H7 (cell line): ENCODE measurements around the gene CFAP298. TPM values are rescaled to one million over a fixed set of nuclear protein-coding genes. Genes with fewer than 3 reads are reported as not detected.
"Not testable (repeated sequence)": the region's sequence is repeated elsewhere in the genome, so short reads cannot be mapped to it uniquely, and the experiment has no call there.

Experiments used
- DNase-seq: peaks from one replicate; pipeline ENCODE4 v3.0.0; 2012
- H3K27me3 ChIP-seq: 2 replicates; pipeline ENCODE4 v1.6.0; 2011; ENCODE audit warnings: mild to moderate bottlenecking, low read length; ENCODE audit not compliant: control insufficient read depth, insufficient read depth
- H3K36me3 ChIP-seq: replicated peaks from 2 replicates; pipeline ENCODE4 v1.5.1; 2011; ENCODE audit warnings: low read length; ENCODE audit not compliant: control insufficient read depth, insufficient read depth
- H3K4me3 ChIP-seq: 2 replicates; pipeline ENCODE4 v1.5.1; 2011; ENCODE audit warnings: low read depth, mild to moderate bottlenecking, control low read depth, low read length, moderate library complexity; ENCODE audit not compliant: insufficient read depth
- total RNA-seq: library from RNA; depleted of rRNA; stranded (reverse); fragments of >200 nt; shearing (Covaris generic); gene quantifications from 2 replicates; pipeline ENCODE4 v1.2.3, GENCODE V29; 2014; rRNA removed

The CFAP298 gene
- 63.7 and 119 TPM in 2 replicates for total RNA-seq

DNA sequence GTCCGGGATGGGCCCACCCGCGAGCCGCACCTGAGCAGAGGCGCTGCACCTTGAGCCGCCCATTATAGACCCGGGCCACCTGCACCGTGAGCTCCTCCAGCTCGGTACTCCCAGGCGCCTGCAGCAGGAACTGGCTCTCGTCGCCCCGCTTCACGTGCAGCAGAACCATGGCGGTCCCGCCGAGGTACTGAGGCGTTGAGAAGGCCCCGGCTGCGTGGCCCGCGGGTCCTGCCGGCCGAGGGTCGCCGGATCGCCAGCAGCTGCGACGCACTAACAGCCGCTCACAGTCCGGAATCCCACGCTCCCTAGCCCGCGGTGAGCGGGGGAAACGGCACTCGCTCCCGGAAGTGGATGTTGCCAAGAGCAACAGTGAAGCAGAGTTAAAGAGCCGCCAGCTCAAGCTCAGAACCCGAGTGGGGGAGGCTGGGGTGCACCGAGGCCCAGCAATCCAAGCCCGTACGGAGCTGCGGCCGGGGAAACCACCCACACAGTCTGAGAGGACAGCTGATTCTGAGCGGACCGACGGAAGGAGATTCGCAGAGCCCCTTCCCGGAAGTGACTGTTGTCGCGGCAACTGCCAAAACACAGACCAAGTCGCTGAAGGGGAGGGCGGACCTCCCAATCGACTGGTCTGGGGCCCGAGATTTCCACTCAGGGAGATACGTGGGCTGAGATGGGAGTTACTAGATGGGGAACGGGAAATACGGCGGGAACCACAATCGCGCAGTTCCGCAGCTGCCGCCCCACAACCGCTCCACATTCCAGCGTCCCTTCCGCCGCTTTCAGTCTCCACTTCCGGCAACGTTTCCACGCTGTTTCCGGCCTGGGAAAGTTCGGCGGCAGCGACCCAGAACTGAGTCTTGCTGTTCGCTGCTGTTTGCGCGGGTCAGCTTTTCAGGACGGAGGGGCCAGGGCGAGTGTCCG is at the start of gene CFAP298:
CFAP298 (minus strand) TSS at position 303 of the 924 bp plus-strand sequence; CDS start at position 169, 134 bp downstream.
- Histone ChIP-seq H3K27me3 (no peaks in the 10 kb centered on the region), H3K36me3 (peaks cover 2% of the 10 kb centered on the region; the same call in 1 of the 2 replicates), H3K4me3 (peak within 1 kb of the TSS; percentile 92)
- DNase-seq = peak; percentile 84

GRCh38 chr21:32661026-32661782 is 49.0 kb upstream of the CFAP298 start:
- H3K36me3 ChIP-seq, H3K27me3 ChIP-seq, H3K4me3 ChIP-seq, DNase-seq: not testable (repeated sequence)

- no peak for DNase-seq
- Histone ChIP-seq H3K36me3 (no peaks in the 10 kb centered on the region), H3K27me3 (no peaks in the 10 kb centered on the region), H3K4me3 (no peak overlapping the region)
Measured at GRCh38 chr21:32658524-32658923, 46.3 kb upstream of the CFAP298 start.

GRCh38 chr21:32653326-32653901 is 41.2 kb upstream of the CFAP298 start:
- no peaks in the 10 kb centered on the region for H3K36me3 ChIP-seq
- H3K27me3 ChIP-seq = no peaks in the 10 kb centered on the region
- no peak overlapping the region for H3K4me3 ChIP-seq
- DNase-seq = peak; percentile 69

GRCh38 chr21:32648165-32648564 is 36.0 kb upstream of the CFAP298 start:
- Histone ChIP-seq H3K4me3 (no peak overlapping the region), H3K27me3 (no peaks in the 10 kb centered on the region), H3K36me3 (no peaks in the 10 kb centered on the region)
- no peak for DNase-seq

DNA sequence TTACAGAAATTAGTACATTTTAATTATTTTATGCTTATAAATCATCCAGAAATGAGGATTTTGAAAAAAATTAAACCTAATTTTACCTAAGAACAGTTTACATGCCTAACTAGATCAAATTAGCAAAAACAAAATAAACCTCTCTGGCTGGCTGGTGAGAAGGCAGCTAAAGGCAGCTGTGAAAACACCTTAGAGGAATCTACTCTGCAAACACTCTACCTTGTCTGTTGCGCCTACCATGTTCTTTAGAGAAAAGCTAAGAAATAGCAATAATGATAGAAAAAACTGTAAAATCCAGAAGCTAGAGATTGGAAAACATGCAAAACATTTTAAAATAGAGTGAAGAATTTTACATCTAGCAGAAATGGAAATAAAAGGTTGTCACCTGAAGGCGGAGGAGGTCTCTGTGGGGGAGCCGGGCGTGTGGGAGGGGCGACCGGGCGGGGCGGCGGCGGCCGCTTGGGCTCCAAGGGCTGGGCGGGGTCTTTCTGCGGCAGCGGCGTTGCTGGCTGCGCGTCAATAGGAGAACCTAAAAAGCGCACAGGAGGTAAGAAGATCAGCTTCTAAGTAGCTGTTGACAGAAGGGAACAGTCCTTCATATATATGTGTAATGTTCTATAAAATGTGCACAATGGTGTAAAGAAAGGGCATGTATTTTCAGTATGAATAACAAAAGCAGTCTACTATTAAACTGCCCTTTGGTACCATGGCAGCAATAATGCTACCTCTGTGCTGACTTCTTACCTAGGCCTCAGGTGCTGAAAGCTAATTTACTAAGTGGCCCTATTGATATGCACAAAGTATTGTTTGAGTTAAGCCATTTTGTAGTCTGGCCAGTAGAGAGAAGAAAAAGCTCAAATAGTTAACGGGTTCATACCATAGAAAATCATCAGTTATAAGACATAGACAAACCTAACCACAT is 33.3 kb upstream of the CFAP298 start:
- DNase-seq = peak; percentile 84
- H3K27me3 ChIP-seq = no peaks in the 10 kb centered on the region
- H3K36me3 ChIP-seq = no peaks in the 10 kb centered on the region
- H3K4me3 ChIP-seq = peak overlapping the region; percentile 20

GRCh38 chr21:32641710-32642698 is 29.8 kb upstream of the CFAP298 start:
- no peaks in the 10 kb centered on the region for H3K36me3 ChIP-seq
- H3K4me3 ChIP-seq = no peak overlapping the region
- DNase-seq = no peak
- H3K27me3 ChIP-seq = no peaks in the 10 kb centered on the region

GRCh38 chr21:32626621-32627196 is 14.5 kb upstream of the CFAP298 start:
- no peak for DNase-seq
- Histone ChIP-seq H3K36me3 (no peaks in the 10 kb centered on the region), H3K4me3 (no peak overlapping the region), H3K27me3 (no peaks in the 10 kb centered on the region)

DNA sequence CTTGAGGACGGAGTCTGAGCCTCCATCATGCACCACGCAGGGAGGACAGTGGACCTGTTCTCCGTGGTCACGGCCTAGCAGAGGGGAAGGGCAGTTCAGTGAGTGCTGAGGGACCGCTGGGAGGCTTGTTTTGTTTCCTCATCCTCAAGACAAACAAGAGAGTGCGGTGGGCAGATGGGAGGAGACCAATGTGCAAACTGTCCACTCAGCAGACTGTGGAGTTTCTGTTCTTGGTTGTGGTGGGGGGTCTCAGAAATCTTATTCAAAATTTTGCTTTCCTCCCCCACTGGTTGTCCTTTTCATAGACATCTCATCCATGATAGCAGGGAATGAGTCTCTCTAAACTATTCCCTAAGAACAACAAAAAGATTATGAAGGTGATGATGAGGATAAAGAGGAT is 6.0 kb upstream of the CFAP298 start:
- H3K27me3 ChIP-seq, DNase-seq, H3K4me3 ChIP-seq, H3K36me3 ChIP-seq: not testable (repeated sequence)

- Histone ChIP-seq H3K36me3 (no peaks in the 10 kb centered on the region), H3K27me3 (no peaks in the 10 kb centered on the region), H3K4me3 (peak overlapping the region; percentile 92; the same call in 1 of the 2 replicates)
- no peak for DNase-seq
Measured at GRCh38 chr21:32613436-32614043, 1.4 kb upstream of the CFAP298 start.

- Histone ChIP-seq H3K36me3 (no peaks in the 10 kb centered on the region), H3K27me3 (no peaks in the 10 kb centered on the region), H3K4me3 (peak overlapping the region; percentile 92)
- no peak for DNase-seq
Measured at GRCh38 chr21:32612999-32613337, 791 bp upstream of the CFAP298 start.

GRCh38 chr21:32611471-32611997 is 643 bp downstream of the CFAP298 start:
- peaks cover 5% of the 10 kb centered on the region for H3K36me3 ChIP-seq
- DNase-seq = peak; percentile 57
- H3K4me3 ChIP-seq = peak overlapping the region; percentile 92
- H3K27me3 ChIP-seq = no peaks in the 10 kb centered on the region
